Activated CD8-positive, alpha-beta T cell treated with anti-CD3 and anti-CD28 coated beads for 36 hours (primary cell): Measurements from ENCODE around the gene FGB. TPM values are rescaled to one million over a fixed set of nuclear protein-coding genes. Genes with fewer than 3 reads are reported as not detected.

Experiments used
- ATAC-seq: fragments of 200-7000 bp; cut with Tn5 transposase; one replicate; pipeline ENCODE4 v1.10.0; 2021; ENCODE audit warnings: mild to moderate bottlenecking, moderate library complexity
- CTCF ChIA-PET: fragments of 350-600 bp; sonication (Branson Sonifier 250); formaldehyde crosslinking; loops from one replicate; lab custom pipeline; 2021; ENCODE audit warnings: antibody characterized with exemption; lab: Charles Lee
- POLR2A ChIA-PET: fragments of 350-600 bp; sonication (Branson Sonifier 250); formaldehyde crosslinking; loops from one replicate; lab custom pipeline; 2021; ENCODE audit warnings: antibody characterized with exemption; lab: Charles Lee
- DNase-seq: peaks from one replicate; pipeline ENCODE4 v3.0.0-alpha.2; 2020
- H3K27ac Mint-ChIP-seq: one replicate; pipeline ENCODE4 v1.8.0; 2021; ENCODE audit warnings: mild to moderate bottlenecking, mixed read lengths
- H3K27me3 Mint-ChIP-seq: one replicate; pipeline ENCODE4 v1.8.0; 2021; ENCODE audit warnings: mixed read lengths
- H3K36me3 Mint-ChIP-seq: one replicate; pipeline ENCODE4 v1.8.0; 2021; ENCODE audit warnings: low read depth, mixed read lengths
- H3K4me1 Mint-ChIP-seq: one replicate; pipeline ENCODE4 v1.8.0; 2021; ENCODE audit warnings: low read depth, mixed read lengths
- H3K4me3 Mint-ChIP-seq: one replicate; pipeline ENCODE4 v1.8.0; 2021; ENCODE audit warnings: mild to moderate bottlenecking, moderate library complexity, mixed read lengths
- H3K9me3 Mint-ChIP-seq: one replicate; pipeline ENCODE4 v1.8.0; 2021; ENCODE audit warnings: mixed read lengths
- intact Hi-C: fragments of 100-400 bp; cut with micrococcal nuclease; formaldehyde crosslinking; loops from one replicate; pipeline ENCODE4 v1.10.0; 2022
- total RNA-seq, 2 experiments: library from RNA; stranded (reverse); gene quantifications; one replicate each; pipeline ENCODE4 v1.2.3, GENCODE V29; 2021
- TF ChIP-seq, protein P1 (sequence below): fragments of 200-600 bp; IDR thresholded peaks from one replicate; pipeline ENCODE4 v1.8.0; 2022; ENCODE audit warnings: antibody characterized with exemption, mild to moderate bottlenecking

Gene FGB
- total RNA-seq, 2 experiments from 2014 or later = not detected

DNA sequence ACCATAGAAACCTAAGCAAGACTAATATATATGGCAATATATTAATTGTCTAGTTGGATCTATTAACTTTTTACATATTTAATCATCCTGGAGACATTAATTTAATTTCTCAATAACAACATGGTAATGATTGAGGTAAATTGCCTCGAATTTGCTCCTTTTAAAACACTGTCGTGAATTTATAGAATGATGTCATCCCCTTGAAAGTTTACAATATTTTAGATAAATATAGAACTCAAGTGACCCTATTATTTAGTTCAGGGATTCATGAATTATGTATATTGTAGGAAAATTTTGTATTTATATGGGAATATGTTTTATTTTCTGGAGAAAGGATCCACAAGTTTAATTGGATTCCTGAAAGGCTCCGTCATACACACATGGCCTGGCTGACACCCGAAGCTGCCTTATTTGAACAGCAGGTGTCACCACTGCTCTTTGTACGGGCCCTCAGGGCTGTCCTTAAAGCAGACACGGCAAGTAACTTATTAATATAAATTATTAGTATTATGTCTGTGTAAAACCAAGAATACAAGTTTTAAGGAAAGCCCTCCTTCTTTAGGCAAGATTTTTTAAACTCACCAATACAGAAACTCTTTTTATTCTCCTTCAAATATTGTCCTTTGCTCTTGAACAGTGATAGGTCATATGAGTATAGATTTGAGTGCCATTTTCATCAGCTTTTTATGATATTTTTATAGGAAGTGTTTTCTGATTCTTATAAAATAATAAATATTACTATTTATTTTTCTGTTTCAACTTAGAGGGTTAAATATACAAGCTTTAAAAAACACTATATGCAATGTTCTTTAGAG is 10.7 kb upstream of the FGB start:
- no peak overlapping the region for H3K4me3 Mint-ChIP-seq
- no peaks in the 10 kb centered on the region for H3K9me3 Mint-ChIP-seq
- POLR2A ChIA-PET = no interaction called here
- TF ChIP-seq, protein P1, sequence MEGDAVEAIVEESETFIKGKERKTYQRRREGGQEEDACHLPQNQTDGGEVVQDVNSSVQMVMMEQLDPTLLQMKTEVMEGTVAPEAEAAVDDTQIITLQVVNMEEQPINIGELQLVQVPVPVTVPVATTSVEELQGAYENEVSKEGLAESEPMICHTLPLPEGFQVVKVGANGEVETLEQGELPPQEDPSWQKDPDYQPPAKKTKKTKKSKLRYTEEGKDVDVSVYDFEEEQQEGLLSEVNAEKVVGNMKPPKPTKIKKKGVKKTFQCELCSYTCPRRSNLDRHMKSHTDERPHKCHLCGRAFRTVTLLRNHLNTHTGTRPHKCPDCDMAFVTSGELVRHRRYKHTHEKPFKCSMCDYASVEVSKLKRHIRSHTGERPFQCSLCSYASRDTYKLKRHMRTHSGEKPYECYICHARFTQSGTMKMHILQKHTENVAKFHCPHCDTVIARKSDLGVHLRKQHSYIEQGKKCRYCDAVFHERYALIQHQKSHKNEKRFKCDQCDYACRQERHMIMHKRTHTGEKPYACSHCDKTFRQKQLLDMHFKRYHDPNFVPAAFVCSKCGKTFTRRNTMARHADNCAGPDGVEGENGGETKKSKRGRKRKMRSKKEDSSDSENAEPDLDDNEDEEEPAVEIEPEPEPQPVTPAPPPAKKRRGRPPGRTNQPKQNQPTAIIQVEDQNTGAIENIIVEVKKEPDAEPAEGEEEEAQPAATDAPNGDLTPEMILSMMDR = peak; percentile 86
- CTCF ChIA-PET = interaction anchor here (0.7 to 7.5 kb wide), 13 partner anchors 15 to 824 kb away, joined by 3 to 209 read pairs (median 5); partner anchors contain the start of gene FGG
- H3K27me3 Mint-ChIP-seq = peaks cover 1% of the 10 kb centered on the region
- H3K36me3 Mint-ChIP-seq = peaks cover 7% of the 10 kb centered on the region
- H3K27ac Mint-ChIP-seq = no peak overlapping the region
- H3K4me1 Mint-ChIP-seq = peaks cover 17% of the 10 kb centered on the region
- ATAC-seq = peak; percentile 50
- peak; percentile 81 for DNase-seq
- intact Hi-C loops = loop anchor here (2.0 to 10.0 kb wide), 2 partner anchors 67 to 823 kb away; partner anchors contain the start of gene MAP9

DNA sequence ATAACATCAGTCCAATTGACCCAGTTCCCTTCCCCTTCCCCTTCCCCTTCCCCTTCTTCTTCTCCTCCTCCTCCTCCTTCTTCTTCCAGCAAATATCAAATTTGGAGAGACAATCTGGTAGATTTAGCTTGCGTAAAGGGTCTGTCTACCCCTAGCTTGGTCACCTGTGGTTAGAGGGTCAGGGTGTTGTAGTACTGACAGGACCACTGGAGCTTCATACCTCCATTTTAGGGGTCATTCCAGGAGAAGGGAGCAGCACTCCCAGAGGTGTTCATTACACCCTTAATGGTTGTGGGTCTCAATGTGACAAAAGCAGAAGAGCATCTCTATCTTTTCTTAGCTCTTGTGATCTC is 3.7 kb upstream of the FGB start:
- intact Hi-C loops = loop anchor here (2.0 to 10.0 kb wide), 2 partner anchors 60 to 816 kb away; partner anchors contain the start of gene MAP9

GRCh38 chr4:154559494-154560418 is 3.1 kb upstream of the FGB start:
- POLR2A ChIA-PET = interaction anchor here (1.0 kb wide), 1 partner anchor 39 kb away, joined by 5 read pairs; no protein-coding TSS in a partner anchor

More for the DNA sequence above, 3.7 kb upstream of the FGB start:
- TF ChIP-seq, protein P1 = no peak
- Mint-ChIP-seq H3K4me3 (no peak overlapping the region), H3K36me3 (no peaks in the 10 kb centered on the region), H3K27me3 (peaks cover 3% of the 10 kb centered on the region), H3K9me3 (no peaks in the 10 kb centered on the region), H3K4me1 (no peaks in the 10 kb centered on the region), H3K27ac (no peak overlapping the region)
- ChIA-PET CTCF (interaction anchor here (0.7 to 5.8 kb wide), 19 partner anchors 9 to 1251 kb away, joined by 3 to 141 read pairs (median 3); partner anchors contain the start of gene PLRG1), POLR2A (interaction anchor here (1.0 kb wide), 1 partner anchor 40 kb away, joined by 5 read pairs; no protein-coding TSS in a partner anchor)
- ATAC-seq (no peak), DNase-seq (no peak)

GRCh38 chr4:154560419-154560801 is 2.4 kb upstream of the FGB start:
- ChIA-PET POLR2A (no interaction called here), CTCF (interaction anchor here (5.8 kb wide), 1 partner anchor 62 kb away, joined by 141 read pairs; no protein-coding TSS in a partner anchor)
- H3K4me3 Mint-ChIP-seq = no peak overlapping the region

More at GRCh38 chr4:154559494-154560418, 3.1 kb upstream of the FGB start:
- ATAC-seq (peak; percentile 56), DNase-seq (peak; percentile 6)
- Mint-ChIP-seq H3K36me3 (no peaks in the 10 kb centered on the region), H3K4me1 (no peaks in the 10 kb centered on the region), H3K27ac (no peak overlapping the region), H3K4me3 (no peak overlapping the region), H3K9me3 (no peaks in the 10 kb centered on the region), H3K27me3 (peaks cover 3% of the 10 kb centered on the region)
- intact Hi-C loops = loop anchor here (2.0 to 10.0 kb wide), 2 partner anchors 59 to 815 kb away; partner anchors contain the start of gene MAP9
- CTCF ChIA-PET = interaction anchor here (0.7 to 5.8 kb wide), 19 partner anchors 9 to 1250 kb away, joined by 3 to 141 read pairs (median 3); partner anchors contain the start of gene PLRG1
- TF ChIP-seq, protein P1 = peak; percentile 60

More at GRCh38 chr4:154560419-154560801, 2.4 kb upstream of the FGB start:
- no peaks in the 10 kb centered on the region for H3K36me3 Mint-ChIP-seq
- no peaks in the 10 kb centered on the region for H3K4me1 Mint-ChIP-seq
- DNase-seq (no peak), ATAC-seq (no peak)
- H3K9me3 Mint-ChIP-seq = no peaks in the 10 kb centered on the region
- peaks cover 3% of the 10 kb centered on the region for H3K27me3 Mint-ChIP-seq
- intact Hi-C loops = no loop called here
- H3K27ac Mint-ChIP-seq = no peak overlapping the region
- TF ChIP-seq, protein P1 = no peak
